Hepatocyte (in vitro differentiated cells): ENCODE data around the gene C9orf43. TPM values are rescaled to one million over a fixed set of nuclear protein-coding genes. Genes with fewer than 3 reads are reported as not detected.

Experiments used
- DNase-seq: peaks from one replicate; pipeline ENCODE4 v3.0.0-alpha.2; 2016; ENCODE audit warnings: low spot score
- H2AFZ ChIP-seq: fragments of 200-600 bp; sonication (generic); 2 replicates; pipeline ENCODE4 v1.6.0; 2016; ENCODE audit warnings: antibody characterized with exemption, mild to moderate bottlenecking
- H3K27ac ChIP-seq: fragments of 200-600 bp; sonication (generic); 2 replicates; pipeline ENCODE4 v1.5.1; 2016; ENCODE audit warnings: mild to moderate bottlenecking
- H3K27me3 ChIP-seq: fragments of 200-600 bp; sonication (generic); 2 replicates; pipeline ENCODE4 v1.6.1; 2016
- H3K36me3 ChIP-seq: fragments of 200-600 bp; sonication (generic); replicated peaks from 2 replicates; pipeline ENCODE4 v1.5.1; 2016; ENCODE audit warnings: low read depth; ENCODE audit not compliant: insufficient read depth
- H3K4me1 ChIP-seq: fragments of 200-600 bp; sonication (generic); 2 replicates; pipeline ENCODE4 v1.5.1; 2016; ENCODE audit warnings: mild to moderate bottlenecking, moderate library complexity; ENCODE audit not compliant: insufficient read depth
- H3K4me2 ChIP-seq: fragments of 200-600 bp; sonication (generic); 2 replicates; pipeline ENCODE4 v1.6.0; 2016
- H3K4me3 ChIP-seq: fragments of 200-600 bp; sonication (generic); 2 replicates; pipeline ENCODE4 v1.5.1; 2016; ENCODE audit warnings: mild to moderate bottlenecking
- H3K79me2 ChIP-seq: fragments of 200-600 bp; sonication (generic); 2 replicates; pipeline ENCODE4 v1.6.0; 2017; ENCODE audit warnings: mild to moderate bottlenecking
- H3K9me2 ChIP-seq: fragments of 200-600 bp; sonication (generic); replicated peaks from 2 replicates; pipeline ENCODE4 v1.6.0; 2017; ENCODE audit warnings: mild to moderate bottlenecking; ENCODE audit not compliant: insufficient read depth
- H3K9me3 ChIP-seq: fragments of 200-600 bp; sonication (generic); 2 replicates; pipeline ENCODE4 v1.5.1; 2016; ENCODE audit warnings: low read depth, mild to moderate bottlenecking
- H4K20me1 ChIP-seq: fragments of 200-600 bp; sonication (generic); 2 replicates; pipeline ENCODE4 v1.6.0; 2016; ENCODE audit warnings: mild to moderate bottlenecking; ENCODE audit not compliant: insufficient read depth, poor library complexity, severe bottlenecking
- CTCF ChIP-seq: fragments of 200-600 bp; sonication (generic); IDR thresholded peaks from 2 replicates; pipeline ENCODE4 v1.5.1; 2016; ENCODE audit warnings: antibody characterized with exemption, mild to moderate bottlenecking; ENCODE audit not compliant: poor library complexity
- EZH2 ChIP-seq: fragments of 200-600 bp; sonication (generic); IDR thresholded peaks from 2 replicates; pipeline ENCODE4 v1.6.1; 2016; ENCODE audit warnings: antibody characterized with exemption, mild to moderate bottlenecking, borderline replicate concordance
- EZH2phosphoT487 ChIP-seq: fragments of 200-600 bp; sonication (generic); IDR thresholded peaks from one replicate; pipeline ENCODE4 v1.6.1; 2018; ENCODE audit warnings: antibody characterized with exemption, mild to moderate bottlenecking, low read depth, moderate library complexity; ENCODE audit not compliant: unreplicated experiment, severe bottlenecking
- WGBS: methylation state at CpG from one replicate; pipeline ENCODE4 v1.1.6; 2016; ENCODE audit warnings: low lambda C conversion rate; ENCODE audit errors: missing lambda C conversion rate; 5-methylcytosine and 5-hydroxymethylcytosine counted together
- polyA plus RNA-seq: library from polyadenylated mRNA; unstranded; fragments of >200 nt; fragmentation: Nextera tagmentation; extraction: Ambion mirVana; gene quantifications from 2 replicates; pipeline ENCODE4 v1.2.1, GENCODE V29; 2016
- total RNA-seq: library from RNA; depleted of rRNA; stranded (reverse); fragments of >200 nt; gene quantifications from 2 replicates; pipeline ENCODE4 v1.2.3, GENCODE V29; 2014

C9orf43 gene
- total and polyA plus RNA-seq, 2 experiments from 2014 or later: 0.53 to 0.69 TPM

GRCh38 chr9:113468716-113469448 is 58.3 kb downstream of the C9orf43 start:
- peaks cover 6% of the 10 kb centered on the region for H3K4me1 ChIP-seq
- no peak overlapping the region for H3K4me3 ChIP-seq
- TF ChIP-seq EZH2phosphoT487 (no peak), EZH2 (no peak), CTCF (no peak)
- H3K9me3 ChIP-seq: no peaks in the 10 kb centered on the region
- no peaks in the 10 kb centered on the region for H3K27me3 ChIP-seq
- no peak for DNase-seq
- H3K79me2 ChIP-seq: peaks cover 33% of the 10 kb centered on the region
- no peak overlapping the region for H3K27ac ChIP-seq
- no peak overlapping the region for H3K4me2 ChIP-seq
- H3K9me2 ChIP-seq: no peaks in the 10 kb centered on the region
- H3K36me3 ChIP-seq: no peaks in the 10 kb centered on the region
- WGBS: 60% methylated on average over 6 of the region's 6 CpGs
- H4K20me1 ChIP-seq: no peaks in the 10 kb centered on the region
- H2AFZ ChIP-seq: no peak overlapping the region

- no peaks in the 10 kb centered on the region for H3K36me3 ChIP-seq
- no peak overlapping the region for H3K4me3 ChIP-seq
- H3K9me3 ChIP-seq: no peaks in the 10 kb centered on the region
- no peaks in the 10 kb centered on the region for H4K20me1 ChIP-seq
- TF ChIP-seq CTCF (no peak), EZH2phosphoT487 (no peak), EZH2 (no peak)
- no peak overlapping the region for H3K4me2 ChIP-seq
- peak overlapping the region; percentile 9 for H2AFZ ChIP-seq
- H3K4me1 ChIP-seq: no peaks in the 10 kb centered on the region
- peaks cover 29% of the 10 kb centered on the region for H3K79me2 ChIP-seq
- H3K27ac ChIP-seq: no peak overlapping the region
- no peaks in the 10 kb centered on the region for H3K27me3 ChIP-seq
- WGBS: 77% methylated on average over 1 of the region's 1 CpG
- no peaks in the 10 kb centered on the region for H3K9me2 ChIP-seq
- DNase-seq: peak; percentile 1
Measured at GRCh38 chr9:113471143-113471542, 60.6 kb downstream of the C9orf43 start.

GRCh38 chr9:113471566-113471965 is 61.0 kb downstream of the C9orf43 start:
- 72% methylated on average over 6 of the region's 6 CpGs for WGBS
- Histone ChIP-seq H3K4me1 (no peaks in the 10 kb centered on the region), H3K79me2 (peaks cover 27% of the 10 kb centered on the region), H3K36me3 (no peaks in the 10 kb centered on the region), H2AFZ (peak overlapping the region; percentile 9), H3K4me2 (no peak overlapping the region), H3K27me3 (no peaks in the 10 kb centered on the region), H4K20me1 (no peaks in the 10 kb centered on the region), H3K4me3 (no peak overlapping the region), H3K9me3 (no peaks in the 10 kb centered on the region), H3K9me2 (no peaks in the 10 kb centered on the region), H3K27ac (no peak overlapping the region)
- no peak for TF ChIP-seq EZH2phosphoT487
- no peak for TF ChIP-seq EZH2
- no peak for TF ChIP-seq CTCF
- no peak for DNase-seq
